Keratinocyte (primary cell): ENCODE results near the gene VWC2. TPM values are rescaled to one million over a fixed set of nuclear protein-coding genes. Genes with fewer than 3 reads are reported as not detected.

ENCODE experiments used
- DNase-seq: peaks from one replicate; pipeline ENCODE4 v3.0.0-alpha.2; 2011; ENCODE audit warnings: low read depth, missing footprints, low spot score
- FAIRE-seq: peaks from 2 replicates; lab custom pipeline; 2011; peaks lifted over from hg19 to GRCh38; lab: Jason Lieb, UNC
- H2AFZ ChIP-seq: 2 replicates; pipeline ENCODE4 v1.6.0; 2012; ENCODE audit warnings: low read length, control low read depth, inconsistent platforms; ENCODE audit not compliant: control insufficient read depth
- H3K27ac ChIP-seq: 2 replicates; pipeline ENCODE4 v1.5.1; 2011; ENCODE audit warnings: low read length; ENCODE audit not compliant: control insufficient read depth, insufficient read depth
- H3K27me3 ChIP-seq: 3 replicates; pipeline ENCODE4 v1.6.0; 2011; ENCODE audit warnings: low read length; ENCODE audit not compliant: control insufficient read depth, insufficient read depth; ENCODE audit errors: extremely low read depth
- H3K36me3 ChIP-seq, 2 experiments: 2 replicates in 1 of 2; 3 replicates in 1 of 2; pipeline ENCODE4 v1.5.1; 2011; ENCODE audit warnings: low read length in 2 of 2, mild to moderate bottlenecking in 1 of 2; ENCODE audit not compliant: control insufficient read depth in 2 of 2, insufficient read depth in 2 of 2; ENCODE audit errors: extremely low read depth in 1 of 2
- H3K4me1 ChIP-seq: 3 replicates; pipeline ENCODE4 v1.5.1; 2011; ENCODE audit warnings: low read length; ENCODE audit not compliant: control insufficient read depth, insufficient read depth; ENCODE audit errors: extremely low read depth
- H3K4me2 ChIP-seq: 3 replicates; pipeline ENCODE4 v1.6.0; 2011; ENCODE audit warnings: low read depth, low read length; ENCODE audit not compliant: control insufficient read depth, insufficient read depth; ENCODE audit errors: extremely low read depth
- H3K4me3 ChIP-seq, 3 experiments: fragments of 200-600 bp in 1 of 3; sonication (generic) in 1 of 3; 2 replicates in 2 of 3; 3 replicates in 1 of 3; pipeline ENCODE4 v1.5.1; 2011 to 2016; ENCODE audit warnings: low read length in 3 of 3, mild to moderate bottlenecking in 3 of 3, control low read depth in 2 of 3, inconsistent platforms in 1 of 3, low read depth in 1 of 3, mixed read lengths in 1 of 3, mixed run types in 1 of 3, moderate library complexity in 1 of 3; ENCODE audit not compliant: control insufficient read depth in 2 of 3, insufficient read depth in 2 of 3; ENCODE audit errors: extremely low read depth in 1 of 3
- H3K79me2 ChIP-seq: 2 replicates; pipeline ENCODE4 v1.6.0; 2012; ENCODE audit warnings: low read length; ENCODE audit not compliant: control insufficient read depth, insufficient read depth
- H3K9ac ChIP-seq: 3 replicates; pipeline ENCODE4 v1.6.0; 2011; ENCODE audit warnings: low read length; ENCODE audit not compliant: control insufficient read depth, insufficient read depth; ENCODE audit errors: extremely low read depth
- H3K9me1 ChIP-seq: 3 replicates; pipeline ENCODE4 v1.6.0; 2011; ENCODE audit warnings: low read length; ENCODE audit not compliant: control insufficient read depth, insufficient read depth; ENCODE audit errors: extremely low read depth
- H3K9me3 ChIP-seq: 2 replicates; pipeline ENCODE4 v1.5.1; 2012; ENCODE audit warnings: low read depth, low read length; ENCODE audit not compliant: control insufficient read depth
- H4K20me1 ChIP-seq: 3 replicates; pipeline ENCODE4 v1.6.0; 2011; ENCODE audit warnings: low read length; ENCODE audit not compliant: control insufficient read depth, insufficient read depth; ENCODE audit errors: extremely low read depth
- CTCF ChIP-seq, 3 experiments: IDR thresholded peaks in 1 of 3; conservative IDR thresholded peaks in 1 of 3; optimal IDR thresholded peaks in 1 of 3; 2 replicates in 2 of 3; 3 replicates in 1 of 3; pipeline versions ENCODE3 to v1.5.1; 2011; ENCODE audit warnings: low read length in 3 of 3, mild to moderate bottlenecking in 3 of 3, moderate library complexity in 2 of 3, control low read depth in 1 of 3, inconsistent platforms in 1 of 3; ENCODE audit not compliant: insufficient read depth in 2 of 3; ENCODE audit errors: extremely low read depth in 1 of 3
- EZH2 ChIP-seq: IDR thresholded peaks from one replicate; pipeline ENCODE4 v1.6.1; 2012; ENCODE audit warnings: inconsistent platforms, mild to moderate bottlenecking, low read length, moderate library complexity
- dilution Hi-C: fragments of 300-500 bp; cut with MboI; formaldehyde crosslinking; loops from one replicate; pipeline ENCODE4 v1.7.0; 2020; ENCODE audit warnings: low sequenced_read_pairs; ENCODE audit not compliant: extremely low pct_ligation_motif_present
- polyA plus RNA-seq, 5 experiments: library from polyadenylated mRNA; depleted of rRNA in 3 of 5; stranded (reverse) in 3 of 5; stranded (forward) in 1 of 5; unstranded in 1 of 5; fragments of >200 nt; gene quantifications; 1 replicate in 1 of 5; 2 replicates in 3 of 5; 3 replicates in 1 of 5; pipeline versions ENCODE4 v1.2.1 to v1.2.3, GENCODE V29; 2011 to 2012; ENCODE audit warnings: missing spikeins in 2 of 5, low read depth in 1 of 5, low replicate concordance in 1 of 5

The VWC2 gene
- polyA plus RNA-seq, 1 donor (not counting 4 experiments of a cell fraction or from before 2014, with no cell fraction given), result not detected

GRCh38 chr7:49860293-49860692 is 86.9 kb downstream of the VWC2 start:
- DNase-seq (no peak), FAIRE-seq (no peak)

GRCh38 chr7:49866076-49866735 is 92.8 kb downstream of the VWC2 start:
- Histone ChIP-seq H3K9me3 (no peaks in the 10 kb centered on the region), H3K4me3 (no peak overlapping the region), H3K27me3 (no peaks in the 10 kb centered on the region), H3K79me2 (no peaks in the 10 kb centered on the region), H3K4me2 (peak overlapping the region; percentile 49), H3K4me1 (peaks cover 13% of the 10 kb centered on the region), H3K9ac (no peak overlapping the region), H3K27ac (no peak overlapping the region), H3K36me3 (no peaks in the 10 kb centered on the region), H3K9me1 (no peaks in the 10 kb centered on the region), H4K20me1 (no peaks in the 10 kb centered on the region), H2AFZ (no peak overlapping the region)
- no peak for TF ChIP-seq CTCF (optimal IDR thresholded peaks at IDR 0.05 in 1 of 3, IDR thresholded peaks at IDR 0.05 in 1 of 3, conservative IDR thresholded peaks at IDR 0.05 in 1 of 3; ENCODE audit: extremely low read depth in 1 of 3, insufficient read depth in 2 of 3, low read length in 3 of 3)
- TF ChIP-seq EZH2, result no peak
- peak; percentile 94 for FAIRE-seq
- peak; percentile 83 for DNase-seq
- dilution Hi-C loops, result no loop called here

More at GRCh38 chr7:49860293-49860692, 86.9 kb downstream of the VWC2 start:
- H3K27me3 ChIP-seq, result no peaks in the 10 kb centered on the region
- no peaks in the 10 kb centered on the region for H3K36me3 ChIP-seq
- H3K79me2 ChIP-seq, result no peaks in the 10 kb centered on the region
- H3K4me3 ChIP-seq, result no peak overlapping the region
- H3K4me1 ChIP-seq, result no peaks in the 10 kb centered on the region
- H2AFZ ChIP-seq, result no peak overlapping the region
- dilution Hi-C loops, result no loop called here
- TF ChIP-seq CTCF (optimal IDR thresholded peaks at IDR 0.05 in 1 of 3, IDR thresholded peaks at IDR 0.05 in 1 of 3, conservative IDR thresholded peaks at IDR 0.05 in 1 of 3; ENCODE audit: extremely low read depth in 1 of 3, insufficient read depth in 2 of 3, low read length in 3 of 3), result no peak
- TF ChIP-seq EZH2, result no peak
- no peak overlapping the region for H3K27ac ChIP-seq
- H3K4me2 ChIP-seq, result no peak overlapping the region
- H3K9ac ChIP-seq, result no peak overlapping the region
- H3K9me3 ChIP-seq, result no peaks in the 10 kb centered on the region
- H3K9me1 ChIP-seq, result no peaks in the 10 kb centered on the region
- no peaks in the 10 kb centered on the region for H4K20me1 ChIP-seq
